Measurements from ENCODE around the gene DNMBP.

DNA sequence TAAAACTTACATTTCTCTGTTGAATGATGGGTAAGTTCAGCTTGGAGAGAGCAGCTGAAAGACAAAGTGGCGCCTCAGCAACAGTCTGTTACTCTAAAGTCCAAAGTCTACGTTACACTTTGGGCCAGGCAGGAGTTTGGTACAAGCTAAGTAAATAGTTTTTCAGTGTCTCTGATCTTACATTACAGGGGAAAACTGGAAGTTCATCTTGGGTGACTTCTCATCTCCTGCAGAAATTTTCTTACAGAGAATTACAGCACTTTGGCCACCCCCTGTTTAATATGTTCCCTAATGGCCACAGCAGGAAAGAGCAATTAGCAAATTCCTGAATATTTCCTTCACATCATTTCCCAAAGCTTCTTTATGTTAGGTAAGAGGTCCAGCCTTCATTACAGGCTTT, 160.2 kb downstream of the DNMBP start:
- TF ChIP-seq, protein P1, sequence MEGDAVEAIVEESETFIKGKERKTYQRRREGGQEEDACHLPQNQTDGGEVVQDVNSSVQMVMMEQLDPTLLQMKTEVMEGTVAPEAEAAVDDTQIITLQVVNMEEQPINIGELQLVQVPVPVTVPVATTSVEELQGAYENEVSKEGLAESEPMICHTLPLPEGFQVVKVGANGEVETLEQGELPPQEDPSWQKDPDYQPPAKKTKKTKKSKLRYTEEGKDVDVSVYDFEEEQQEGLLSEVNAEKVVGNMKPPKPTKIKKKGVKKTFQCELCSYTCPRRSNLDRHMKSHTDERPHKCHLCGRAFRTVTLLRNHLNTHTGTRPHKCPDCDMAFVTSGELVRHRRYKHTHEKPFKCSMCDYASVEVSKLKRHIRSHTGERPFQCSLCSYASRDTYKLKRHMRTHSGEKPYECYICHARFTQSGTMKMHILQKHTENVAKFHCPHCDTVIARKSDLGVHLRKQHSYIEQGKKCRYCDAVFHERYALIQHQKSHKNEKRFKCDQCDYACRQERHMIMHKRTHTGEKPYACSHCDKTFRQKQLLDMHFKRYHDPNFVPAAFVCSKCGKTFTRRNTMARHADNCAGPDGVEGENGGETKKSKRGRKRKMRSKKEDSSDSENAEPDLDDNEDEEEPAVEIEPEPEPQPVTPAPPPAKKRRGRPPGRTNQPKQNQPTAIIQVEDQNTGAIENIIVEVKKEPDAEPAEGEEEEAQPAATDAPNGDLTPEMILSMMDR (IDR thresholded peaks at IDR 0.05; ENCODE audit: extremely low read depth in 1 of 2, insufficient read depth in 1 of 2, low read depth in 1 of 2, low read length in 2 of 2) = no peak
- TF ChIP-seq, protein P2, sequence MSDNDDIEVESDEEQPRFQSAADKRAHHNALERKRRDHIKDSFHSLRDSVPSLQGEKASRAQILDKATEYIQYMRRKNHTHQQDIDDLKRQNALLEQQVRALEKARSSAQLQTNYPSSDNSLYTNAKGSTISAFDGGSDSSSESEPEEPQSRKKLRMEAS (IDR thresholded peaks at IDR 0.05; ENCODE audit: insufficient read depth, insufficient read length) = no peak
- TF ChIP-seq EZH2 (IDR thresholded peaks at IDR 0.05; ENCODE audit: borderline replicate concordance, low read depth, low read length, severe bottlenecking) = no peak
- no peak for TF ChIP-seq POLR2A (IDR thresholded peaks at IDR 0.05; ENCODE audit: low read depth, low read length)
- no peak for TF ChIP-seq MYC (IDR thresholded peaks at IDR 0.05; ENCODE audit: low read depth, low read length)

Measured in endothelial cell of umbilical vein (primary cell).